ENCODE results near the gene DCN.

- TF ChIP-seq, protein P1, sequence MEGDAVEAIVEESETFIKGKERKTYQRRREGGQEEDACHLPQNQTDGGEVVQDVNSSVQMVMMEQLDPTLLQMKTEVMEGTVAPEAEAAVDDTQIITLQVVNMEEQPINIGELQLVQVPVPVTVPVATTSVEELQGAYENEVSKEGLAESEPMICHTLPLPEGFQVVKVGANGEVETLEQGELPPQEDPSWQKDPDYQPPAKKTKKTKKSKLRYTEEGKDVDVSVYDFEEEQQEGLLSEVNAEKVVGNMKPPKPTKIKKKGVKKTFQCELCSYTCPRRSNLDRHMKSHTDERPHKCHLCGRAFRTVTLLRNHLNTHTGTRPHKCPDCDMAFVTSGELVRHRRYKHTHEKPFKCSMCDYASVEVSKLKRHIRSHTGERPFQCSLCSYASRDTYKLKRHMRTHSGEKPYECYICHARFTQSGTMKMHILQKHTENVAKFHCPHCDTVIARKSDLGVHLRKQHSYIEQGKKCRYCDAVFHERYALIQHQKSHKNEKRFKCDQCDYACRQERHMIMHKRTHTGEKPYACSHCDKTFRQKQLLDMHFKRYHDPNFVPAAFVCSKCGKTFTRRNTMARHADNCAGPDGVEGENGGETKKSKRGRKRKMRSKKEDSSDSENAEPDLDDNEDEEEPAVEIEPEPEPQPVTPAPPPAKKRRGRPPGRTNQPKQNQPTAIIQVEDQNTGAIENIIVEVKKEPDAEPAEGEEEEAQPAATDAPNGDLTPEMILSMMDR (conservative IDR thresholded peaks at IDR 0.05) = no peak
- no peak for TF ChIP-seq ZFX (IDR thresholded peaks at IDR 0.05)
Measured at GRCh38 chr12:91180582-91181395, 1.8 kb downstream of the DCN start.
